GM19455 (cell line): ENCODE measurements around the gene SLC25A13.

Experiments used
- ATAC-seq: cut with Tn5 transposase; IDR thresholded peaks from one replicate; pipeline ENCODE4 v1.9.1; 2021; ENCODE audit not compliant: unreplicated experiment

SLC25A13 gene

GRCh38 chr7:96211954-96212353, 109.9 kb downstream of the SLC25A13 start:
- no peak for ATAC-seq

DNA sequence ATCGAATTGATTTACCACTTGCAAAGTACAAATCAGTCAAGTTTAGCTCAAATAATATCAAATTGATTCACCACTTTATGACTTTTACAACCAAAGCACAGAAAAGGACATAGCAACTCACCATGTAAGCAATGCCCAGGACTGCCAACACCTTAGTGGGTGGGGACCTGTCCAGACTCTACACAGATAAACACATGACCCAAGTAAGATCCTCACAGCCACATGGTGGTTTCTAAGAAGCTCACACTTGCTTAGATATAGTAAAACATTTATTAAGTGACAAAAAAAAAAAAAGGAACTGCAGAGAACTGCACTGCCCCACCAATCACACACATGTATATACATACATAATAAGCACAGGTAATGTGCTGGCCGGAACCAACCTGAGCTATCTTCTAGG, 116.2 kb downstream of the SLC25A13 start:
- no peak for ATAC-seq

DNA sequence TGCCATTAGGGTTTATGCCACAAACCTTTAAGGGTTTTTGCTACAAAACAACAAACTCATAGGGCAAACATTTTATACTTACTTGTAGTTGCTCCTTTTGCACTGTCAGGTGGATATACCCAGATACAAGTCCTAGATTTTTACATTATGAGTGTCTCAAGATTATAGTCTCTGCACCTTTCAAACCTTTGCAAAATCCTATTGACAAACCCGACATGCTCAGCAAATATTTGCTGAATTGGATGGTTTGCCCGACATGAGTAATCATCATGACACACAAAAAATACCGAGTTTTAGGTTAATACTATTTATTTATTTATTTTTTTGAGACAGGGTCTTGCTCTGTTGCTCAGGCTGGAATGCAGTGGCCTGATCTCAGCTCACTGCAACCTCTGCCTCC, 117.3 kb downstream of the SLC25A13 start:
- no peak for ATAC-seq

DNA sequence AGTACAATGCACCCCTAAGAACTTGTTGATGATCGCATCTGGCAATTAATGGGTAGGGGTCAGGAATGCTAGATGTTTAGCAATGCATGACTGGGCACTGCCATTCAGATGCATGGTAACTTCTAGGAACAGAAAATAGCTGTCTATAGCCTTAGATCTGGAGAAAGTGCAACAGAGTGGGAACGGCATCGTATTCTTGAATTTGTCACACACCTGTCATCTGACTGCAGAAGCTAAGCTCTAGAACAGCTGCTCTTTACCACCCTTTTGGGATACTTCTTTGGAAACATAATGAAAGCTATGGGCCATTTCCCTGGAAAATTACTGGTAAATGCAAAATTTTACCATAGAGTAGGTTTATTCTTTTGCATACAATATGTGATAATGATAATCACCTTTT, 118.1 kb downstream of the SLC25A13 start:
- no peak for ATAC-seq

DNA sequence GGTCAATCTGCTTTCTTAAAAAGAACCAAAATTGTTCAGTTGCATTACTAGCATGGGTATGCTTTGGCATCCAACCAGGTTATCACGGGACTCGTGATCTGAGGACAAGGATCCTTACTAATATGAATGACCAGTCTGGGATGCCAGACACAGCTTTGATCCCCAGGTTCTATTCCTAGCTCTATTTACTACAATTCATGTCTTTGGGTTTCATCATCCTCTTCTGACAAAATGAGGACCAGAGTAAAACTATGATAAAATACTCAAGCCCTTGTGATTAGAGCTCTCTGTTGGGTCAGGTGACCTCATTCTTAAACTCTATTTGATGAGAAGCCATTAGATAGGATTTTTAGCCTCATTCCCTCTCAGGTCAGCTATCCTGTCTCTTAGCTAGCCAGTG, 119.8 kb downstream of the SLC25A13 start:
- ATAC-seq = no peak

DNA sequence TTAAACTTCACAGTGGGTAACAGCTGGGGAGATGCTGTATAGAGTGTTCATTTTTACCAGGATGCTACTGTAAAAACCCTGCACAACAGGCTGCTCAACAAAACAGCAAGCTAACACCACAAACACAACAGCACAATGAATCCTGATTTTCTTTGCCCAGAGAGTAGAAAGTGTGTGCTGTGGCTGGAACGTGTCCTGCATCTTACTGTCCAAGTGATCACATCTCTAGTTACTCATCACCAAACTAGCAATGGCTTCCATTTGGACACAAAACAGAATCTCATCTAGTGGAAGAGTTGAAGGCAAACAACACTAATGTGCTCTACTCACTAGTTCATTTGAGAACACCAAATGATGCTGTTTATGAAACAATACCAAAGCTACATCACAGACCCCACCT, 121.2 kb downstream of the SLC25A13 start:
- no peak for ATAC-seq

DNA sequence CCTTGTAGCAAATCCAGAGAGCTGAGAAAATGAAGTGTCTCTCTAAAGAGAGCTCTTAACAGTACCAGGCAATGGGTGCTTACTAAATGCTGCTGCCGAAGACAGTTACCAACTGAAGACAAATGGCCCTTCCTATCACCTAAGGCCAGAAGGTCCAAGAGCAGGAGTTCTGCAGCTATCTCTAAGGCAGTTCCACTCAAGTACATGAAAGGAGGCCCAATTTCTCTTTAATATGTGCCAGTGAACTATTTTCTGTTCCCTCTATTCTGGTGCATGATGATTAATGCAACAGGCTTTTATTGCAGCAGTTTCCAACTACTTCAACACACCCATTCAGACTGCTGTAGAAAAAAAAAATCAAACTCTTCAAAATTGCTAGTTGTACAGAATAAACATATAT, 122.5 kb downstream of the SLC25A13 start:
- no peak for ATAC-seq

- no peak for ATAC-seq
Measured at GRCh38 chr7:96198047-96198636, 123.8 kb downstream of the SLC25A13 start.

DNA sequence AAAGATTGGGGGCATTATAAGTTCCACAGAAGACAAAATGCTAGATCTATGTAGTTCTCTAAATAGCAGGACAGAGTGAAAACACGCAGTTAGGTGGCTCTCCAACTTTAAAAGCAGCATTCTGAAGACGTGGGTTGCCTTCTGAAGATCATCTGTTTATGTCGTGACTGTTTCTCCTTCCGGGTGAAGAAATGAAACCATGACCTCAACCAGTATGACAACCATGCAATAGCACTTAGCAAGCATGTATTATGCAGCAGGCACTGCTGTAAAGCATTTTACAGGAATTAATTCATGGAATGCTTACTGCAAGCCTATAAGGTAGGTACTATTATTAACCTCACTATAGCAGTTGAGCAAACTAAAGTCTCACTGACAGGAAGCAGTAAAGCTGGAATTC, 125.2 kb downstream of the SLC25A13 start:
- ATAC-seq = no peak

DNA sequence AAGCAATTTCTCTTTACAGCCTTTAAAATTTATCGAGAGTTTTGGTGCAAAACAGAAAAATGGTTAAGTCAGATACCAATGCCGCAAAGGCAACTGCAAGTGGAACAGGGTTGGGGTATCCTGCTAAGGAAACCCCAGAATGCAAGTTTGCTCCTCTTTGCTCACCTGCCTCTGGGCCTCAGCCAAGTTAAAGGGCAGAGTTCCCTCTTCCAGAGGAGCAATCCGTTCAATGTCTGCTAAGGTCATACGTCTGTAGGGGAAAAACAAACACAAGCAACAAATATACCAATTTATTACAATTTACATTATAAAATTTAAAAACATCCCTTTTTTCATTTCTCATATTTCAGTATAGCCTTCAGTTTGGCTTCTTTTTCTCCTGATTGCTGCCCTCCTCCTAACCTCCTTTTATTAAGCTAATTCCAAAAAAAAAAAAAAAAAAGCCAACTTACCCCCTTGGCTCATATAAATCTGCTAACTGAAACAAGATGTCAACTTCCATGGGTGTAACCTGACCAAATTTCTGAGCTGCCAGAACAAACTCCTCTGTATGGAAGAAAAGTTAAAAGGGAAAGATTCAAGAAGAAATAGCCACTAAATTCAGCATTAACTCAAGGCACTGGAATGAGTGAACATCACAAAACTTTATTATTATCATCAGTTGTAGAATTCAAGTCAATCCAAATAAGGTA, 132.6 kb downstream of the SLC25A13 start:
- ATAC-seq = no peak

DNA sequence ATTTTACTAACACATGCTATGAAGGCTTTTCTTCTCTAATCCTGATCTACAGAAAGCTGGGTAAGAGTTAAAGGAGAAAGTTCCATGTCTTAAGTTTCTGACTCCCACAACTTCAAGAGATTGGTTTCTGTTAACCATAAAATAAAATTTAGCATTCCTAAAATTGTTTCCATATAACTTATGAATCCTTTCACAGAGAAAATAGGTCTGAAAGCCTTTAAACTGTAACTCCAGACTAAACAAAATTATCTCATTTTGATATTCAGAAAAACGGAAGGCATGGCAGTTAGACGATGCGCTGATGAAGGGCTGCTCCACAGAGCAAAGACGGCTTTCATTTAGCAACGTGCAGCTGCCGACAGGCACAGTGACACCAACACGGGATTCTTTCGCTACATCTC, 133.3 kb downstream of the SLC25A13 start:
- ATAC-seq = no peak

DNA sequence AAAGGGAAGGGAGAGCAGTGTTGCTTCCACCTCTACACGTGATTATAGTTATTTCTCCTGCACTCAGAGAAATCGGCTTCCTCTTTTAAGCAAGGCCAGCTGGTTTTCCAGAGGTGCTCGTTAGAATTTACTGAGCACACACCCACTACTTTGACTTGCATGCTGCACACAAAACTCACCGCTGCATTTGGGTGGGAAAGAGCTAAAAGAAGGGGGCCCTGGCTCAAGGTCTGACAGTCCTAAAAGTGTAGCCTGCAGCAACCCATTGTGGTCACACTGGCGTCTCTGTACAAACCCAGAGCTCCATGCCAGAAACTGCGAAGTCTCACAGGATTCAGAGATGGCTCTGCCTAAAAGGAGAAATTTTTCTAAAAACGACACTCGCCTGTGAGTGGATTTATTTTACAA, 133.7 kb downstream of the SLC25A13 start:
- no peak for ATAC-seq

GRCh38 chr7:96187735-96188134, 134.2 kb downstream of the SLC25A13 start:
- ATAC-seq = no peak

DNA sequence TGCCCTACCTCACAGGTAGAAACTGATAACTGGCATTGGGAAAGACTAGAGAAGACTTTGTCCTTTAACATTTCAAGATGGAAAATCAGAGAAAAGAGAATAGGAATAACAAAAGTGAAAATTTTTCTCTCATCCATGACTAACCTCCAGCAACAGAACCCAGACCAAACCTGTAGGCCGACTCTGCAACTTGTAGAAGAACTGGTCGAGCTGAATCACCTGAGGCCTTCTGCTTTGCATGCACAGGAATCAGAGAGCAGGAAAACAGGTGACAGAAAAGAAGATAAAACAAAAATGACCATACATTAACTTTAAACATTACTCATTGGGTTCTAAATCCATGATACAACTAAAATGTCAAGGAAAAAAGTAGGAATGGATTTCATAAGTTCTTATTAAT, 137.1 kb downstream of the SLC25A13 start:
- ATAC-seq = no peak

DNA sequence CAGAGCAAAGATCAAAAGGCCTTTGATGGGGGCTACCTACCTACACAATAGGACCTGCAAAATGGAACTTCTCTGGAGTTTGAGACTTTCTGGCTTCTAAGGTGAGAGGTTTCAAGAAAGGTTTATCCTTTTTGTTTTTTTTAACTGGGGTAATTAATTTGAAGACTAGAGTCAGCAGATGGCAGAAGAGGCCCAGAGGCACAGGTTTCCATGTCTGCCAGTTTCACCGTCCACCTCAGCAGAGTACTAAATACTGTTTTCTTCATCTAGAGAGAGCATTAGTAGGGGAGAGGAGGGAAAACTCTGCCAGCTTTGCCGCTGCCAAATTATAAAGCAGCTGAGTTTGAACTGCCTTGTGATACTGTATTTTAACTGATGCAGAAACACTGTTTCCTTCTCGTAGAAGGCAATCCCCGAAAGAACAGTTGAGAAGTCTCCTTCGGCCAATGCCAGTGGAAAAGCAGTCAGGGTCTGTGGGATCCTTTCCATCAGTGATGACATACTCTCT, 138.7 kb downstream of the SLC25A13 start:
- ATAC-seq = no peak

- ATAC-seq = peak; percentile 93
Measured at GRCh38 chr7:96182424-96183158, 139.3 kb downstream of the SLC25A13 start.

DNA sequence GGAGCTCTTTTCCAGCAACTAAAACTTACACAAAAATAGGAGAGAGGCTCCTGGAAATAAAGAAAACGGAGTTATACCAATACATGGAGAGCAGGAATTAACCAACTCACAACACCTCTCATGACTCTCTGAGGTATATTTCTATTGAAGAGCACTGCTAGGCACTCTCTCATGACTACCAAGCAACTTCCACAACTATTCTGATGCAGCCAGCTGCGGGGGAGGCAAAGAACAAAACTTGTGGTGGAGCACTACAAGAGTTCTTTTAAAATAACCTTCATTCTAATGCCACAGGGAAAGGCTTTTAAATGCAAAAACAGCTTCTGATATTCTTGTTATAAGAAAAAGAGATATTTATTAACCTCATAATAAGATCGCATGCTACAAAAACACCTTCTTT, 140.7 kb downstream of the SLC25A13 start:
- no peak for ATAC-seq

DNA sequence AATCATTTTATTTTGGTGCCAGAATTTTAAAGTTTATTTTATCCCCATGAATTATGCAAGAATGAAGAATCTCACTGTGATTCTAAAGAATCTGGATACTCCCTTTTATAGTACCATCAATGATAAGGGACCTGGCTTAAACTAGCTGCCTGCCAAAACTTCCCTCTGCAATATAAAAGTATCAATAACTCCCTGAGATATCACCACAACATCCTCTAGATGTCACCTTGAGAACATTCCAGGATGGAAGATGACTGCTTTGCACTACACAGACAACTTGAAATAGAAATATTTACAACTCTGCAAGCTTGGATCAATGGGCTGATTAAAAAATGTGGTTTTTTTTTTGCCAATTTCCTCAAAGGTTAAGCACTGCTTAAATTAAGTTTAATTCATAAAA, 142.1 kb downstream of the SLC25A13 start:
- no peak for ATAC-seq

DNA sequence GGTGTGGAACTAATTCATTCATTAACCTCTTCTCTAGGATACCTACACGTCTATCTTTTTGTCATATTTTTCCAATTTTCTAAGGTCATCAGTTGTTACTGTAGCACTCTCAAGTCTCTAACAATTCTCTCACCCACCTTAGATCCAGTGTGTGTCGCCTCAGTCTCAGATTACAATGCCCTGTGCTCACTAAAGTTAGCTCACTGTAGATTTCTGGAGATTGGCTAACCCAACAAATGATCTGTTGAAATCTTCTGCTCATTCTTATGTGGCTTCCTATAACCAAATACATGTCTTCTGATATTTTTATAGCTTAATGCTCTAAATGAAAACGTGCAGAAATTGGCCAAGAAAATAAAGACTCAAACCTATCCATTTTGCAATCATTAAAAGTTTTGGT, 142.6 kb downstream of the SLC25A13 start:
- ATAC-seq = no peak

GRCh38 chr7:96178581-96178980, 143.3 kb downstream of the SLC25A13 start:
- no peak for ATAC-seq

GRCh38 chr7:96177353-96177752, 144.5 kb downstream of the SLC25A13 start:
- ATAC-seq = no peak

GRCh38 chr7:96174812-96175211, 147.1 kb downstream of the SLC25A13 start:
- no peak for ATAC-seq
